HUDEP-2 (cell line): ENCODE measurements around the gene SUCO.

Source experiments
- DNase-seq, 76 experiments: peaks; one replicate each; lab custom pipeline; 2025; ENCODE audit not compliant: unreplicated experiment in 76 of 76; lab: John Stamatoyannopoulos, UW

Gene SUCO

DNA sequence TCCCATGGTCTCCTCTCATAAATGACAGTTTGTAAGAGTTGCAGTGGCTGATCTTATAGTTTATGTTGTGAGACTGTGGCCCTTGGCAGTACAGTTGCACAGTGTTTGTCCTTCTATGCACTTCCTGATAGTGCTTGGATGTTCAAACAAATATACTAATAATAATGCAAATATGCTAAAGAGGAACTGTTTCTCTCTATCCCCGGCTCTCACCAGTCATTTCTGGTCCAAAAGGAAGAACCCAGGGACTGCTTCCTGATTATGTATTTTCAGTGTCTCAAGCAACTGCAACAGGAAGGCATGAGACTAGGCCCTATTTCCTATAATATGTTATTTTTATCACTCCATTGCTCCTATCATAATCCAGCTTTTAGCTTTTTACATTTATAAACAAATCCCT lies 17.0 kb upstream of the SUCO start:
- peak in 4 of 76 experiments; percentile 8 to 46 (median 30) for DNase-seq

DNA sequence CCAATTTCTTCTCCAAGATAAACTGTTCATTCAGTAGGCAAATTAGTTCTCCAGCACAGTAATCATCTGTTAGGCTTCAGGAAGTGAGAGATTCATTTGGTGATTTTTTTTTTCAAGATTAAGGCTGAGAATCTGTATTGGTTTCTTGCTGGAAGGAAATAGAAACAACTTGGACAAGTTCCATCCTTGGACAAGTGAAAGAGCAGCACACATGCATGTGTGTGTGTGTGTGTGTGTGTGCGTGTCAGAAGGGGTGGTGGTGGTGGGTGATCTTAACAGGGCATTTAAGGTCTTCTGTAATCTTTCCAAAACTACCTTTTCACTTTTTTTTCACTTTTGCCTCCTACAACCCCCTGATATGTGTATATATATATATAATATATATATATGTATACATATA lies 15.9 kb upstream of the SUCO start:
- DNase-seq: no peak

DNA sequence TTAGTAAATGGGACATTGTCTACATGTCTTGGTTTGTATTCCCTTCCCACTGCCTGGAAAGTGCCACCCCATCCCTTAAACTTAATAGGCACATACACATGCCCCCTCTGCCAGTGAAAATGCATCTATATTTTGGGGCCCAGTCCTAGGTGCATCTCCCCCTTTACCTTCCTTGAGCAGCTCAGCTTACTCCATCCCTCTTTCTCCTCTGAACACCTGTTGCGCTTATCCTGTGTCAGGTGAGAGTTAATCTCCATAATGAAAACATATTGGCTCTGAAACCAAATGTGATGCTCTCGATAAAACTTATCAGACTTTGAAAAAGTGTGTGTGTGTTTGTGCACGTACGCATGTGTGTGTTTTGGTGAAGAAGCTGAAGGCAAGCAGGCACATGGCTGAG lies 15.4 kb upstream of the SUCO start:
- DNase-seq: no peak

DNA sequence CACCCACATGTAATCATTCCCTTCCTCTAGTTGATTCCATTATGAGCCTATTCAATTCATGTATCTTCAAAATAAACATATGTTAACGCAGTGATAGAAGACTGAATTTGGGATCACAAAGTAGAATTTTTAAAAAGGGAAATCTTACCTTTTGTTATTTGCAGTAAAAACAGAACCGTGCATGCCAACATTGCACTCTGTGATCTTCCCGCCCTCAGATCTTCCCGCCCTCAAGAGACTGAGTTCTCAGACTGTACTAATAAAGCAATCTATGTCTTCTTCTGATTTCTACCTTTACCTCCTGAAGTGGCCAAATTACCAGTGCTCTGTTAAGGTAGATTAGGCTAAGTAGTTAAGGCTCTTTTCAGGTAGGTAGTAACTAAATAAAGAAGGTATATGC lies 3.6 kb upstream of the SUCO start:
- no peak for DNase-seq

DNA sequence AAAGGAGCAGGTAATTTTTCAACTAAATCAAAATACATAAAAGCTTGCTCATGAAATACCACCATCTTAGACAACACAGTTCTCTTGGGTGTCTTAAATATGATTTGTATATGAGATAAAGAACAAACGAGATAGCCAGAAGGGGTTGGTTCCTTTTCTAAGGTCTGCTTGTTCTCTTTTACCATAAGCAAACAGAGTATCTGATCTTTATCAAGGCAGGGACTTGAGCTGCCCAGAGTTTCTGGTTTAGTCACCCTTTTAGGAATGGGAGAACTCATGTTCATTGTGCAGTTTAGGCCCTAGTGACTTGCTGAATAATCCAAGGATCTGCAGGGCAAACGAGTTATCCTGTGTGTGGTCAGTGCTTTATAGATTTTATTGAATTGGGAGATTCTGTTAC lies 3.0 kb upstream of the SUCO start:
- peak in 30 of 76 experiments; percentile 15 to 78 (median 50) for DNase-seq

DNA sequence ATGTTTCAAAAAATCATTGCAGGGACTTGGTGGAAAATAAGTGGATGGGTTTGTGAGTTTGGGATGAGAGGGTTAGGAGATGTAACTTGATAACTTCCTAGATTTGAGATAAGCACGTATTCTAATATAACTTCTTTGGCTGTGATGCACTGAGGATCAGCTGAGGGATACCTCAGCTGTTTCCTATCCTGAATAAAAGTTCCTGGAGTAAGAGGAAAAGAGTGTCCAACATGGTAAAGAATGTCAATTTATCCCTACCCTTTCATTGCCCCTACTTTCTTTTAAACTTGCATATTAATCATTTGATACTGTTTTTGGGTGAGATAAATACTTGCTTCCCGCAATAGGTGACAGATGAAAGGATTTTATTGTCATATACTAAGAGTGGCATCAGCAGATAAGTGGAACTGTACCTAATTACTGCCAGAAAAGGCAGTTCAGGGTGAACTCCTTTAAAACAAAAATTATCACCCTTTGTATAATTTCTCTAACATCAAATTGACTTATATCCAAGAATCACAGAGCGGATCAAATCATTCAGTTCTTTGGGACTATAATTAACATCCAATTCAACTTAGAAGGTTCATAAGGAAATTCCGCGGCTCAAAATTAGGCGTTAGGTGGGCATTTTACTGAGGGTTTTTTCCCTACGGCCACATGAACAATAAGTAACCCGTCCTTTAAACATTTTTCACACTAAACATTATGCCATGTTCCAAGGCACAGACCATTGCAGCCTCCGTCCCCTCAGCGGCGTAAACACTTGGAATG lies 1.4 kb upstream of the SUCO start:
- DNase-seq: peak in 3 of 76 experiments; percentile 18 to 48 (median 42)

DNA sequence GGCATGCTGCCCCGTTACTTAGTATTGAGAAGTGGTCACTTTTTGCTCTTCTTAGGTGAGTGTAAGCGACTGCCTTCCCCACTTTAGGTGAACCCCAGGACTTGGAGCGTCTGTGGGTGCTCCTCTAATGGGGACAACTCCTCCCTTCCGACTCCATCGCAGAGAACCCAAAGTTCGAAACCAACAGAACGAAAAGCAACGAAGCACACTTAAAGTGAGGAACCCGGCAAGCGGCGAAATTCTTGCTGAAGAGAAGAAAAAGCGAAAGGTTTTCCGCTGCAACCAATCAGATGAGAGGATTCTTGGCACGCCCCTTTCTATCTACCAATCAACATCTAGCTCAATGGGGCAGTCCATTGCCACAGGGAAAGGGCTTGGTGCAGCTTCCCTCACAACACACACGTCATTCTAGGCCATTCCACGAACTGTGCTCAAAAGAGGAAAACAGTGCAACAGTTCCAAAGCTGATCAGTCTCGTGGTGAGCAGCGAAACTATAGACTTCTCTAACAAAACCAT lies 709 bp upstream of the SUCO start:
- DNase-seq: peak in 75 of 76 experiments; percentile 76 to 98 (median 91)

DNA sequence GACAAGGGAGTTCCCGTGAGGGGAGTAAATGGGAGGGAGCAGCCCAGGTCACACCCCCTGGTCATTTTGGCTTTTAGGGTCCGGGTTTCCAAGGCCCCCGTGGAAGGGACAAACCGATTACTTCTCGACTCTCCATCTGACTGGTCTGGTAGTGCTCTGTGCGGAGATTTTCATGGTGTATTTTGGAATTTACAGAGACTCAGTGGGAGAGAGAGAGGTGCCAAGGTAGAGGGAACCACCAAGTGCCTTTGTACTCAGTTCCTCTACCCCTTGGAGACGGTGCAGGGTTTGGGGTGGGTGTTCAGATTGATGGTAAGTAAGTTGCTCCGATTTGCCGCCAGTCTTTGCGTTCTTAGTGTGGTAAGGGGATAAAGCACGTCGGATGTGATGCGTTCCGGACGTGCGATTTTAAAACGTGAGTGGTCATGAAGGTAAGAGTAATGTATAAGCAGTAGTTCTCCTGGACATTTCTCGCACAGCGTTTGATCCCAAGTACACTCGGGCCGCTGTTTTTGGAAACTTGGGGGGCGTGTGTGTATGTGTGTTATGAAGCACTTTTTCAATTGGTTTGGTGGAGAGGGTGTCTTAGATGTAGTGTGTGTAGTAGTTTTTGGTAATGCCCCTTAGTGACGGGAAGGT lies 682 bp downstream of the SUCO start:
- peak in 14 of 76 experiments; percentile 17 to 62 (median 41) for DNase-seq

DNA sequence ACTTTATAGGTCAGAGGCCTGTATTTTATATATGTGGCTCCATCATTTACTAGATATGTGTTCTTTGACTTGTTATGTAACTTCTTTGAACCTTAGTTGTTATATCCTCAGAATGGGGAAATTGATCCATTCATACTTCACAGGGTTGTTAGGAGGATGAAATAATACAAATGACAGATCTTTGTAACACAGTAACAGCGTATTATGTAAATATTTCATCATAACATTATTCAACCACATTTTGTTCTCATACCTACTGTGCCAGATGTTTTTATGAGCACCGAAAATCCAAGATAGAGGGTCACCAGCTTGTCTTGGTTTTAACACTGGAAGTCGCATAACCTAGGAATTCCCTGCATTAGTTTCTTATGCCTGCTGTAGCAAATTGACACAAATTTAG lies 3.3 kb downstream of the SUCO start:
- no peak for DNase-seq

DNA sequence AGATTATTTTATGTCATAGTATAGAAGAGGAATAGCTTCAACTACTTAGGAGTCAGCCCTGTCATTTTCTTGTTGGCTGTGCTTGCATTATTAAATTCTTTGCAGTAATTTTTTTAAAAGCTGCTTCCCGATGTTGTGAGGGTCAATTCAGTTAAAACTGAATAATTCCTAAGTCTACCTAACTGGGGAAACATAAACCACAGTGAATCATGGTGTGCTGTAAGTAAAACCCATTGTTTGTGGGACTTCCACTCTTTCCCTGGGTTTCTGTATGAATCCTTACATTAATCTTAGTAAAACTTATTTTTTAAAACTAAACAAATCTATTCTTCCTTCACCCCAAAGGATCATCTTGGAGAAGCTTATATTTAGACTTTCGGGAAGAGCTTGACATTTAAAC lies 4.4 kb downstream of the SUCO start:
- no peak for DNase-seq

DNA sequence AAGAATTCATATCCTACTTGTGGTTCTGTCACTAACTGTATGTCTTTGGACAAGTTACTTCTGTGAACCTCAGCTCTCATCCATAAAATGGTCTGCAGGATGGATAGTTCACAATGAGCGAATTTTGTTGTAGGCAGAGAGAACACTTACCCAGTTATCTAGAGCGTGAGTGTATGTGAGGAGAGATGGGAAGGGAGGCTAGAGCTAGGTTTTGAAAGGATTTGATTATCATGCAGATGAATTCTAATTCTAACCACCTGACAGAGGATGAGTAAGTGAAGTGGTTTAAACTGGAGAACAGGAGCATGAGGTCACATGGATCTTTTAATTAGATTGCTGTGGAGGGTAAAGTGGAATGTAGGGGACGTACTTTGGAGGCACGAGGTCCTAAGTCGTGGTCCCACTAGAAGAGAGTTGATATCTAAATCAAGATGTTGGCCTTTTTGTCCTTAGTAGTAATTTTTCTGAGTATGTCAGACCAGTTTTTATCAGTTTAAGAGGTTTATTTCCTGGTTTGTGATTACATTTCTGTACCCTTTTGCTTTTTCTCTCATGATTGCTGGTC lies 5.0 kb downstream of the SUCO start:
- DNase-seq: no peak

DNA sequence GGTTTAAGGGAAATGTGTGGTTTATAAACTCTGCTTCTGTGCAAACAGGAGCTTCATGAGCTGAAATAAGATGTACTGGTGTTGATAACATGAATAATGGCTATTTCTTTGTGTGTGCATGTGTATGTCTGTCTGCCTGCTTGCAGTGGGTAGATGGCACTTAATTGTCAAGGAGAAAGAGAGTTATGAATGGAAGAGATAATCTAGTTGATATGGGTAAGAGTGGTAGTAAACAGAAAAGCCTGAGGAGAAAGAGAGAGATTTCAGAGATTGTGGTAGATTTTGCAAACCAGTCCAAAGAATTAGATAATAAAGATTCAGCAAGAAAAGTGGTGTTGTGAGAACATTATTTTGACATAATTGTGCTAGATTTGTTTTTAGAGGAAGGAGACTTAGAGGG lies 7.7 kb downstream of the SUCO start:
- DNase-seq: peak in 2 of 76 experiments; percentile 20 to 23

DNA sequence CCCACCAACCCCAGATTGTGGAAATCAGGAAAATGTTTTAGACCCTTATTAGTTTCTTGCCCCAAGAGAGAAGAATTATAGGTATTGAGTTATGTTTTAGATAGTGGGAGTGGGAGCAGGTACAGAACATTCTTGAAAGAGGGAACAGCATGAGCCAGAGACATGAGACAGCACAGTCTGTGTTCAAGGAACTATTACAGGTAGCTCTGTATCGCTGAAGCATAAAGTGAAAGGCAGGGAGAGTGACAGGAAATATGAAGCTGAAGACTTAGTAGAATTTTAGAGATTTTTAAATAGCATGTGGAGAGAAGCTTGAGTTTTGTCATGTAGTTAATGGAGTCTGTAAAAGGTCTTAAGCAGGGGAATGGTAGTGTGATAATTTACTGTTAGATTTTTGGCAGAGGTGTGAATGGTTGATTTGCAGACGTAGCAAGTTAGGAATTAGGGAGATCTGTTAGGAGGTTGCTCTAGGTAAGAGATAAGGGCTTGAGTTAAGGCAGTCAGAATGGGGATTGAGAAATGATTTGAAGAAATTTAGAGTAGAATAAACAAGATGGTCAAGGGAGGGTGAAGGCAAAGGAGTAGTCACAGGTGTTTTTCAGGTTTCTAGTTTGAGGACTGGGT lies 11.6 kb downstream of the SUCO start:
- no peak for DNase-seq

DNA sequence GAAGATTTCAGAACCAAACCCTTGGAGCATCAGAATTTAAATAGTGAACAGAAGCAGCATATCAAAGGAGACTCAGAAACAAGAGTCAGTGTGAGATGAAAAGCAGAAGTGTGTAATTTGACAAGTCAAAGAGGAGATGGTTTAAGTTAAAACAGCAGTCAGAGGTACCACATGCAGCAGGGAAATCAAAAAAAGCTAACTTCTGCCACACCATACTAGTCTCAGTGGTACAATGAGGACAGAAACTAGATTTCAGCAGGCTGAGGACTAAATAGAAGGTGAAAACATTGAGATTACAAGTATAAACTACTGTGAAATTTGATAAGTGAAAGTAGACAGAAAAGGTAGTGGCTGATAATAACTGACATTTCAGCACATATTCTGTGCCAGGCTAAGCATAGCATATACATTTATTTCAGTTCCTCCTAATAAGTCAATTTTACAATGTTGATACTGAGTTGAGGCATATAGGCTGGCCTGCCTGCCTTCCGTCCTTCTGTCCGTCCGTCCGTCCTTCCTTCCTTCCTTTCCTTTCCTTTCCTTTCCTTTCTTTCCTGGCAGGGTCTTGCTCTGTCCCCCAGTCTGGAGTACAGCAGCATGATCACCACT lies 12.6 kb downstream of the SUCO start:
- peak in 5 of 76 experiments; percentile 19 to 41 (median 28) for DNase-seq

DNA sequence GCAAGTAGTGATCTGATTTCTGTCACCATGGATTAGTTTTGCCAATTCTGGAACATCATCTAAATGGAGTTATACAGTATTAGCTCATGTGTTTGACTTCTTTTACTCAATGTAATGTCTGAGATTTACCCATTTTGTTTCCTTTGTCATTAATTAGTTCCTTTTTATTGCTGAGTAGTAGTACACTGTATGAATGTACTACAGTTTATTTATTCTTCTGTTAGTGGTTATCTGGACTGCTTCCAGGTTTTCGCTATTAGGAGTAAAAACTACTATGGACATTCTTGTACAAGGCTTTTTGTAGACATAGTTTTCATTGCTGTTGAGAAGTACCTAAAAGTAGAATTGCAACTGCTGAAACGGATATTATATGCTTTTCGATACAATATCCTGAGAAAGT lies 14.1 kb downstream of the SUCO start:
- DNase-seq: no peak

DNA sequence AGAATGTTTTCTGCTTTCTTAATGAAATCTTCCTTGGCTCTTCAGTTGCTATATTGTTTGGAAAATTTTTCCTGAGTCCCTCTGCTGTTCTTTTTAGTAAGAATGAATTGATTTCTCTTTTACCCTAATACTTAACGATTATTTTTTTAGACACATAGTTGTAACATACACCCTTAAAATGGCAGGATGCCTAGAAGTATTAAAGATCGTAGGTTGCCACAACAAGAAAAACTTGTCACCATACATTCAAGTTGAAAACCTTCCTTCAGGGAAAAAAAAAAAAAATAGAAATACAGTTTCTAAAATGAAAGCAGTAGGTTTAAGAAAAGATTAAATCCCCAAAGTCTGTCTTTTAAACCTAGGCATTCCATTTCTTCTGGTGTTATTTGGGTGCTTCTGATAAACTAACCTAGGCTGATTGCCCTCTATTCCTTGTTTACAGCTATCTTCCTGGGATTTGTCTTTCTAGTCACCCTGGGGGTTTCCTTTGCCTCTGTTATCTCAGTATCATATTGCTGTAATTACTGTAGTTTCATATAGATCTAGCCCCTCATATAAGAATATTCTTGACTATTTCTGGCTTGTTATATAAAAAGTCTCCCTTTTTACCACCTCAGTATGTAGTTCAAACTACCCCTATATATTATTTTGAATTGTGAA lies 16.8 kb downstream of the SUCO start:
- no peak for DNase-seq

DNA sequence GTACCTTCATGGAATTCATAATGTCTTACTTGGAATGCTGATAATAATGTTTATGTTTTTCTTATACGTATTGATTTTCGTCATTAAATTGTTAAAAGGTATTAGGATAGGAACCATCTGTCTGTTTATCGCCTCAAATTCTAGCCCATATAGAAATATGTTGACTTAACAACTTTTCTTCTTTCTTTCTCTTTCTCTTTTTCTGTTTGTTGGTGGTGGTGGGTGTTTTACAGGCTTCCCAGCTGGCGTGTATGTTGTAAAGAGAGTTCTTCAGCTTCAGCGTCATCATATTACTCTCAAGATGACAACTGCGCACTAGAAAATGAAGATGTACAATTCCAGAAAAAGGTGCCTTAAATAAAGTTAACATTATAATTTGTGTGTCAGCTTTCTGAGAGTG lies 18.3 kb downstream of the SUCO start:
- DNase-seq: no peak

DNA sequence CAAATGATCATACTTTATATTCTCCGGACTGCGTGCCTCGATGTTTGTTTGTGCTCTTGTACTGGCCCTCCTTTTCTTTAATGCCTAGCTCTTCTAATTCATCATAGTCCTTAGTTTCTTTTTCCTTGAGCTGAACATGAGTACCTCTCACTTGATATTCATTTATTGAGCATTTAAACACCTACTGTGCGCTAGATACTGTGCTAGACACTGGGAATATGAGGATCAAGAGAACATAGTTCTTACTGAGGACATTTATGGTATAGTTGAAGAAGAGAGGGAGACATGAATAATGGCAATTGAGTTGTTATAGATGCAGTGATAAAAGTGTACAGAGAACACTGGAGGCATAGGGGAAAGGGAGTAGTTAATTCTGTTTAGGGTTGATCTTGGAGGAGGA lies 22.0 kb downstream of the SUCO start:
- DNase-seq: no peak

DNA sequence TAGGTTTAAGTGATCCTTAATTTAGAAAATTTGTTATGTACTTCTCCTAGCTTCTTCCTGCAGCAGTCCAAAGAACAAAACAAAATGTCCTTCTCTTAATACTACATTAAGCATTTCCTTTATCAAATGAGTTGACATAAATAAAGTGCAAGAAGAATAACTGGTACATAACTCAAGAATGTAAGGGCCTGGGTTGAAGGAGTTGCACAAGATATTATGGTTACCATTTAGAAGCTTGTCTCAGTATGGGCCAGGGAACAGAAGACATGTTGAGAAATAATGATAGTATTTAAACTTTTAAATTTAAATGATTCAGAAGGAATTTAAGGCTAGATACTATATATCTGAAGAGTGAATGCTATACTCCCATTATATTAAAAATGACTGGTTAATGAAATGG lies 23.5 kb downstream of the SUCO start:
- DNase-seq: no peak

DNA sequence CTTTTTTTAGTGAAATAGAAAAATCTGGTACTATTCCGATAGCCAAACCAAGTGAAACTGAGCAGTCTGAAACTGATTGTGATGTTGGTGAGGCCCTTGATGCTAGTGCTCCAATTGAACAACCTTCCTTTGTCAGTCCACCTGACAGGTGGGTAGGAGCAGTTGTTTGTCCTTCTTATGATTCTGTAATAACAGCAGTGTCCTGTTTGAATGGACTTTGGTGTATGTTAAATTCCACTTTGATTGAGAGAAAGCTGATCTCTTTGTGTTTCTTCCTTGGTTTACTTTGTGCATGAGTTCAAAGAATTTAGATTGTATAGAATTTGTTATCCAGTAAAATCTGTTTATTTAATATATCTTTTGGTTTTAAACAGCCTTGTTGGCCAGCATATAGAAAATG lies 24.3 kb downstream of the SUCO start:
- no peak for DNase-seq
